ENCODE measurements around the gene C11orf58. TPM values are rescaled to one million over a fixed set of nuclear protein-coding genes. Genes with fewer than 3 reads are reported as not detected.

C11orf58 gene
- total and polyA plus RNA-seq, 2 experiments from 2014 or later: 153 to 226 TPM

- no peak for DNase-seq
- Histone ChIP-seq H3K9me3 (ENCODE audit: low read depth) (no peaks in the 10 kb centered on the region), H3K36me3 (ENCODE audit: low read depth) (no peaks in the 10 kb centered on the region), H3F3A (ENCODE audit: insufficient read depth) (peaks cover 21% of the 10 kb centered on the region), H3K27me3 (replicated peaks; ENCODE audit: insufficient read depth) (no peaks in the 10 kb centered on the region), H2AFZ (no peak overlapping the region), H3K9me2 (ENCODE audit: insufficient read depth) (no peaks in the 10 kb centered on the region), H3K9ac (no peak overlapping the region), H3K79me2 (ENCODE audit: insufficient read depth) (no peaks in the 10 kb centered on the region), H3K4me1 (ENCODE audit: insufficient read depth) (peaks cover 22% of the 10 kb centered on the region), H3K4me3 (no peak overlapping the region), H3K4me2 (ENCODE audit: unreplicated experiment) (no peak overlapping the region), H4K20me1 (ENCODE audit: insufficient read depth) (no peaks in the 10 kb centered on the region), H3K27ac (no peak overlapping the region)
- no peak for TF ChIP-seq EZH2 (IDR thresholded peaks at IDR 0.05; ENCODE audit: insufficient read depth, poor library complexity, severe bottlenecking)
- WGBS, 2 experiments (ENCODE audit: low coverage in 1 of 2, low lambda C conversion rate in 2 of 2, missing lambda C conversion rate in 2 of 2): 69 to 78% methylated on average over 3 of the region's 3 CpGs
- in situ Hi-C loops (cut with MboI): no loop called here
Observed at GRCh38 chr11:16793009-16793408, 54.6 kb downstream of the C11orf58 start.

GRCh38 chr11:16793511-16793910, 55.1 kb downstream of the C11orf58 start:
- H3K79me2 ChIP-seq (ENCODE audit: insufficient read depth): no peaks in the 10 kb centered on the region
- H3K4me3 ChIP-seq: no peak overlapping the region
- H3K4me2 ChIP-seq (ENCODE audit: unreplicated experiment): no peak overlapping the region
- no peak for TF ChIP-seq EZH2phosphoT487 (IDR thresholded peaks at IDR 0.05; ENCODE audit: insufficient read depth, low read depth)
- in situ Hi-C loops (cut with MboI): no loop called here
- H3K36me3 ChIP-seq (ENCODE audit: low read depth): no peaks in the 10 kb centered on the region
- H3F3A ChIP-seq (ENCODE audit: insufficient read depth): peaks cover 16% of the 10 kb centered on the region
- H4K20me1 ChIP-seq (ENCODE audit: insufficient read depth): no peaks in the 10 kb centered on the region
- no peak overlapping the region for H3K27ac ChIP-seq
- H3K27me3 ChIP-seq (replicated peaks; ENCODE audit: insufficient read depth): no peaks in the 10 kb centered on the region
- 83 to 87% methylated on average over 3 of the region's 3 CpGs for WGBS, 2 experiments (ENCODE audit: low coverage in 1 of 2, low lambda C conversion rate in 2 of 2, missing lambda C conversion rate in 2 of 2)
- H2AFZ ChIP-seq: no peak overlapping the region
- H3K4me1 ChIP-seq (ENCODE audit: insufficient read depth): peaks cover 17% of the 10 kb centered on the region
- H3K9me3 ChIP-seq (ENCODE audit: low read depth): no peaks in the 10 kb centered on the region
- DNase-seq: no peak
- H3K9me2 ChIP-seq (ENCODE audit: insufficient read depth): no peaks in the 10 kb centered on the region
- no peak overlapping the region for H3K9ac ChIP-seq

GRCh38 chr11:16794047-16794818, 55.8 kb downstream of the C11orf58 start:
- in situ Hi-C loops (cut with MboI): no loop called here
- Histone ChIP-seq H3F3A (ENCODE audit: insufficient read depth) (peaks cover 9% of the 10 kb centered on the region), H3K4me2 (ENCODE audit: unreplicated experiment) (no peak overlapping the region), H2AFZ (no peak overlapping the region), H3K36me3 (ENCODE audit: low read depth) (no peaks in the 10 kb centered on the region), H3K27me3 (replicated peaks; ENCODE audit: insufficient read depth) (no peaks in the 10 kb centered on the region), H3K4me1 (ENCODE audit: insufficient read depth) (peaks cover 13% of the 10 kb centered on the region), H3K4me3 (no peak overlapping the region), H3K79me2 (ENCODE audit: insufficient read depth) (no peaks in the 10 kb centered on the region), H3K9ac (no peak overlapping the region), H3K9me2 (ENCODE audit: insufficient read depth) (no peaks in the 10 kb centered on the region), H4K20me1 (ENCODE audit: insufficient read depth) (no peaks in the 10 kb centered on the region), H3K27ac (no peak overlapping the region), H3K9me3 (ENCODE audit: low read depth) (no peaks in the 10 kb centered on the region)
- WGBS, 2 experiments (ENCODE audit: low coverage in 1 of 2, low lambda C conversion rate in 2 of 2, missing lambda C conversion rate in 2 of 2): 93 to 97% methylated on average over 14 to 17 of the region's 17 CpGs
- TF ChIP-seq EZH2phosphoT487 (IDR thresholded peaks at IDR 0.05; ENCODE audit: insufficient read depth, low read depth): no peak
- no peak for TF ChIP-seq EZH2 (IDR thresholded peaks at IDR 0.05; ENCODE audit: insufficient read depth, poor library complexity, severe bottlenecking)
- DNase-seq: no peak

DNA sequence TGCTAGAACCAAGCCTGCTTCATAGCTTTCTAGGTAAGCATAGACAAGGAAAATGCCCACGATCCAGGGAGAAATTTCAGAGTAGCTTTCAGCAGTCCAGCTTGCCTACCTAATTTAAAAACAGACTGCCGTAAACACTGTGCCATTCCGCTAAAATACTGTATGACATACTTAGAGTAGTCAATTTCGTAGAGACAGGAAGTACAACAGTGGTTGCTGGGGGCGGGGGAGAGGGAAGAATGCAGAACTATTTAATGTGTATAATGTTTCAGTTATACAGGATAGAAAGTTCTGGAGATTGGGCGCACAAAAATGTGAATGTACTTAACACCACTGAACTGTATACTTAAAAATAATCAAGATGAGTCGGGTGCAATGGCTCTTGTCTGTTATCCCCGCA, 56.7 kb downstream of the C11orf58 start:
- no peaks in the 10 kb centered on the region for H3K9me2 ChIP-seq (ENCODE audit: insufficient read depth)
- DNase-seq: no peak
- no peak overlapping the region for H3K4me3 ChIP-seq
- no peak overlapping the region for H3K27ac ChIP-seq
- in situ Hi-C loops (cut with MboI): no loop called here
- no peak overlapping the region for H3K4me2 ChIP-seq (ENCODE audit: unreplicated experiment)
- H4K20me1 ChIP-seq (ENCODE audit: insufficient read depth): no peaks in the 10 kb centered on the region
- H3K4me1 ChIP-seq (ENCODE audit: insufficient read depth): peaks cover 13% of the 10 kb centered on the region
- TF ChIP-seq EZH2 (IDR thresholded peaks at IDR 0.05; ENCODE audit: insufficient read depth, poor library complexity, severe bottlenecking) (no peak), EZH2phosphoT487 (IDR thresholded peaks at IDR 0.05; ENCODE audit: insufficient read depth, low read depth) (no peak)
- H3K9ac ChIP-seq: no peak overlapping the region
- H3K36me3 ChIP-seq (ENCODE audit: low read depth): no peaks in the 10 kb centered on the region
- 88 to 89% methylated on average over 8 of the region's 8 CpGs for WGBS, 2 experiments (ENCODE audit: low coverage in 1 of 2, low lambda C conversion rate in 2 of 2, missing lambda C conversion rate in 2 of 2)
- H3K79me2 ChIP-seq (ENCODE audit: insufficient read depth): no peaks in the 10 kb centered on the region
- H2AFZ ChIP-seq: no peak overlapping the region
- H3K9me3 ChIP-seq (ENCODE audit: low read depth): no peaks in the 10 kb centered on the region
- peaks cover 7% of the 10 kb centered on the region; the same call in 1 of the 2 replicates for H3F3A ChIP-seq (ENCODE audit: insufficient read depth)
- no peaks in the 10 kb centered on the region for H3K27me3 ChIP-seq (replicated peaks; ENCODE audit: insufficient read depth)

All from GM23248 (cell line).